ENCODE data around the gene SLC7A4.

GRCh38 chr22:21047035-21047661 lies 14.8 kb upstream of the SLC7A4 start:
- no peak for TF ChIP-seq CTCF (IDR thresholded peaks at IDR 0.05)
- TF ChIP-seq EP300 (IDR thresholded peaks at IDR 0.05) = no peak
- TF ChIP-seq POLR2AphosphoS5 (IDR thresholded peaks at IDR 0.05) = no peak
- no peak for TF ChIP-seq POLR2A (IDR thresholded peaks at IDR 0.05)

Measured in upper lobe of left lung (tissue), 4 donors.